ENCODE data around the gene TXLNG. TPM values are rescaled to one million over a fixed set of nuclear protein-coding genes. Genes with fewer than 3 reads are reported as not detected.

The TXLNG gene
- total and polyA plus RNA-seq, 2 donors (not counting 1 experiment from before 2014, with no cell fraction given), result 12.5 to 13.1 TPM

DNA sequence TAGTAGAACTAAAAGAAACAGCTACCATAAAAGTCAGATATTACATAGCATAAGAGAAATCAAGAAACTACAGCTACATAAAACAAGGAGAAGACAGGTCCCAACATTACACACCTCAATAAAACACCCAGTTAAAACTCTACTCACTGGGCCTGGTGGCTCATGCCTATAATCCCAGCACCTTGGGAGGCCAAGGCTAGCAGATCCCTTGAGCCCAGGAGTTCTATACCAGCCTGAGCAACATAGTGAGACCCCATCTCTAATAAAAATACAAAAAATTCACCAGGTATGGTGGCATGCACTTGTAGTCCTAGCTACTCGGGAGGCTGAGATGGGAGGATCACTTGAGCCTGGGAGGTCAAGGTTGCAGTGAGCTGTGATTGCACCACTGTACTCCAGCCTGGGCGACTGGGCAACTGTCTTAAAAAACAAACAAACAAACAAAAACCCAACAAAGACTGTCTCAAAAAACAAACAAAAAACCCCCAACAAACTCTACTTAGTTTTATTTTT is 15.2 kb upstream of the TXLNG start:
- ATAC-seq (ENCODE audit: low read depth) (no peak), DNase-seq (no peak)
- Histone ChIP-seq H2AFZ (ENCODE audit: insufficient read depth, low read depth, low read length, poor library complexity, severe bottlenecking) (no peak overlapping the region), H3K36me3 (replicated peaks in 1 of 2; ENCODE audit: control extremely low read depth in 1 of 2, control insufficient read depth in 1 of 2, extremely low read depth in 1 of 2, insufficient read depth in 2 of 2, low read length in 1 of 2) (no peaks in the 10 kb centered on the region), H3K4me1 (ENCODE audit: control insufficient read depth in 2 of 2, insufficient read depth in 2 of 2, low read length in 2 of 2) (no peaks in the 10 kb centered on the region), H3K9ac (ENCODE audit: low read length) (no peak overlapping the region), H3K27me3 (replicated peaks in 1 of 4; ENCODE audit: control extremely low read depth in 1 of 4, control insufficient read depth in 3 of 4, insufficient read depth in 4 of 4, low read length in 3 of 4) (no peaks in the 10 kb centered on the region), H3K4me3 (ENCODE audit: control extremely low read depth in 1 of 5, extremely low read depth in 1 of 5, insufficient read depth in 1 of 5, low read depth in 2 of 5, low read length in 4 of 5) (no peak overlapping the region), H3K79me2 (ENCODE audit: control insufficient read depth, insufficient read depth, low read length) (no peaks in the 10 kb centered on the region), H3K4me2 (replicated peaks; ENCODE audit: low read depth, low read length, poor library complexity, severe bottlenecking) (no peak overlapping the region), H4K20me1 (ENCODE audit: control insufficient read depth, insufficient read depth, low read length, poor library complexity, severe bottlenecking) (no peaks in the 10 kb centered on the region), H3K9me3 (ENCODE audit: control extremely low read depth in 1 of 3, control insufficient read depth in 2 of 3, insufficient read depth in 1 of 3, low read length in 2 of 3) (no peaks in the 10 kb centered on the region), H3K27ac (ENCODE audit: low read length in 2 of 2) (no peak overlapping the region)
- H3K27ac Mint-ChIP-seq, result no peak overlapping the region
- no peak for TF ChIP-seq EZH2 (IDR thresholded peaks at IDR 0.05; ENCODE audit: borderline replicate concordance, insufficient read depth, low read depth, low read length, poor library complexity, severe bottlenecking)
- TF ChIP-seq, protein P1, sequence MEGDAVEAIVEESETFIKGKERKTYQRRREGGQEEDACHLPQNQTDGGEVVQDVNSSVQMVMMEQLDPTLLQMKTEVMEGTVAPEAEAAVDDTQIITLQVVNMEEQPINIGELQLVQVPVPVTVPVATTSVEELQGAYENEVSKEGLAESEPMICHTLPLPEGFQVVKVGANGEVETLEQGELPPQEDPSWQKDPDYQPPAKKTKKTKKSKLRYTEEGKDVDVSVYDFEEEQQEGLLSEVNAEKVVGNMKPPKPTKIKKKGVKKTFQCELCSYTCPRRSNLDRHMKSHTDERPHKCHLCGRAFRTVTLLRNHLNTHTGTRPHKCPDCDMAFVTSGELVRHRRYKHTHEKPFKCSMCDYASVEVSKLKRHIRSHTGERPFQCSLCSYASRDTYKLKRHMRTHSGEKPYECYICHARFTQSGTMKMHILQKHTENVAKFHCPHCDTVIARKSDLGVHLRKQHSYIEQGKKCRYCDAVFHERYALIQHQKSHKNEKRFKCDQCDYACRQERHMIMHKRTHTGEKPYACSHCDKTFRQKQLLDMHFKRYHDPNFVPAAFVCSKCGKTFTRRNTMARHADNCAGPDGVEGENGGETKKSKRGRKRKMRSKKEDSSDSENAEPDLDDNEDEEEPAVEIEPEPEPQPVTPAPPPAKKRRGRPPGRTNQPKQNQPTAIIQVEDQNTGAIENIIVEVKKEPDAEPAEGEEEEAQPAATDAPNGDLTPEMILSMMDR (IDR thresholded peaks at IDR 0.05), result no peak
- ChIA-PET CTCF (no interaction called here), POLR2A (interaction anchor here (0.6 kb wide), 1 partner anchor 12 kb away, joined by 3 read pairs; no protein-coding TSS in a partner anchor)
- WGBS (ENCODE audit: insufficient coverage), result no CpG with 5 or more reads among the region's 2 CpGs
- H3K27me3 Mint-ChIP-seq, result no peaks in the 10 kb centered on the region
- H3K9me3 Mint-ChIP-seq (ENCODE audit: insufficient read depth), result no peaks in the 10 kb centered on the region
- H3K4me1 Mint-ChIP-seq, result peaks cover 2% of the 10 kb centered on the region
- intact Hi-C loops (cut with micrococcal nuclease), result no loop called here
- H3K4me3 Mint-ChIP-seq, result no peak overlapping the region

DNA sequence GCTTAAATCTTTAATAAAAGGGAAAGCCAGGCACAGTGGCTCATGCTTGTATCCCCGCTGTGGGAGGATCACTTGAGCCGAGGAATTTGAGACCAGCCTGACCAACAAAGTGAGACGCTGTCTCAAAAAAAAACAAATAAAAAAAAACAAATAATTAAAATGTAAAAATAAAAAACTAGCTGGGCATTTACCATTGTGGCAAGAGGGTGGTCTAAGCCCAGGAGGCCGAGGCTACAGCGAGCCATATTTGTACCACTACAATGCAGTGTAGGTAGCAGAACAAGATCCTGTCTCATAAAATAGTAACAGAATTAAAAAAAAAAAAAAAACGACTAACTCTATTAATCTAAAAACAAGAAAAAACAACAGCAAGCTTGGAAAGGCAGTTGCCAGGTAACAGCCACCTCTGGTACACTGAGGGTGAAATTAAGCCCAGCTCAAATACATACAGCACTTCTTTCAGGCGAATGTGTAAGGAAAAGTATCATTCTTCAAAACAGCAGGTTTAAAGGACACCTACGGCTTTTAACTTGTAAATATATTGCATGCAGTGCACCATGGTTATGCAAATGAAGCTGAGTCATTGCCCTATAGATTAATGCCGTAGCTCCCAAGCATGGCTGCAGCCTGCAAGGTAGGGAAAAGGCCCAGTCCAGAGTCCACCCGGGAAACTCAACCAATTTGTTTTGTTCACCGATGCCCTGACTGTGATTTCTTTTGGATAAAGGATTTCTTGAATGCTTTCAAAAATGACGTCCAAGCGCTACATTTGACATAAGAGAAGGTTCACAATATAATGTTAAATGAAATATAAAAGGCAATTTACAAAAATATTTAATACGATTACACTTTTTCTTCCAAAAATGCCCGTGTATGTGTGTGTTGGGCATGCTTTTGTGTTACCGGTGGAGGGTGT is 14.5 kb upstream of the TXLNG start:
- Histone ChIP-seq H2AFZ (ENCODE audit: insufficient read depth, low read depth, low read length, poor library complexity, severe bottlenecking) (no peak overlapping the region), H3K79me2 (ENCODE audit: control insufficient read depth, insufficient read depth, low read length) (no peaks in the 10 kb centered on the region)
- 100% methylated on average over 2 of the region's 16 CpGs for WGBS (ENCODE audit: insufficient coverage)

More for the DNA sequence above, 14.5 kb upstream of the TXLNG start:
- intact Hi-C loops (cut with micrococcal nuclease), result no loop called here
- no peak overlapping the region for H3K4me2 ChIP-seq (replicated peaks; ENCODE audit: low read depth, low read length, poor library complexity, severe bottlenecking)
- CTCF ChIA-PET, result no interaction called here
- H3K36me3 ChIP-seq (replicated peaks in 1 of 2; ENCODE audit: control extremely low read depth in 1 of 2, control insufficient read depth in 1 of 2, extremely low read depth in 1 of 2, insufficient read depth in 2 of 2, low read length in 1 of 2), result no peaks in the 10 kb centered on the region
- POLR2A ChIA-PET, result no interaction called here
- ATAC-seq (ENCODE audit: low read depth) (no peak), DNase-seq (no peak)
- no peaks in the 10 kb centered on the region for H3K9me3 ChIP-seq (ENCODE audit: control extremely low read depth in 1 of 3, control insufficient read depth in 2 of 3, insufficient read depth in 1 of 3, low read length in 2 of 3)
- no peak overlapping the region for H3K4me3 Mint-ChIP-seq
- no peaks in the 10 kb centered on the region for H3K9me3 Mint-ChIP-seq (ENCODE audit: insufficient read depth)
- H3K27ac ChIP-seq (ENCODE audit: low read length in 2 of 2), result no peak overlapping the region
- no peaks in the 10 kb centered on the region for H3K27me3 ChIP-seq (replicated peaks in 1 of 4; ENCODE audit: control extremely low read depth in 1 of 4, control insufficient read depth in 3 of 4, insufficient read depth in 4 of 4, low read length in 3 of 4)
- no peak overlapping the region for H3K4me3 ChIP-seq (ENCODE audit: control extremely low read depth in 1 of 5, extremely low read depth in 1 of 5, insufficient read depth in 1 of 5, low read depth in 2 of 5, low read length in 4 of 5)
- H4K20me1 ChIP-seq (ENCODE audit: control insufficient read depth, insufficient read depth, low read length, poor library complexity, severe bottlenecking), result no peaks in the 10 kb centered on the region
- H3K4me1 Mint-ChIP-seq, result peaks cover 2% of the 10 kb centered on the region
- no peaks in the 10 kb centered on the region for H3K27me3 Mint-ChIP-seq
- no peak overlapping the region for H3K27ac Mint-ChIP-seq
- H3K4me1 ChIP-seq (ENCODE audit: control insufficient read depth in 2 of 2, insufficient read depth in 2 of 2, low read length in 2 of 2), result no peaks in the 10 kb centered on the region
- TF ChIP-seq EZH2 (IDR thresholded peaks at IDR 0.05; ENCODE audit: borderline replicate concordance, insufficient read depth, low read depth, low read length, poor library complexity, severe bottlenecking), result no peak
- TF ChIP-seq, protein P1 (IDR thresholded peaks at IDR 0.05), result no peak
- no peak overlapping the region for H3K9ac ChIP-seq (ENCODE audit: low read length)

Data from B cell (primary cell).